ENCODE data around the gene VCAM1. TPM values are rescaled to one million over a fixed set of nuclear protein-coding genes. Genes with fewer than 3 reads are reported as not detected.
A peak's percentile ranks its signal among the peaks of the same experiment; 100 is the strongest.

VCAM1 gene
- total and polyA plus RNA-seq, 9 of the 15 experiments (the other 6 are each of a cell fraction or from before 2014, with no cell fraction given), result 0.04 to 0.13 TPM; not detected in 7

DNA sequence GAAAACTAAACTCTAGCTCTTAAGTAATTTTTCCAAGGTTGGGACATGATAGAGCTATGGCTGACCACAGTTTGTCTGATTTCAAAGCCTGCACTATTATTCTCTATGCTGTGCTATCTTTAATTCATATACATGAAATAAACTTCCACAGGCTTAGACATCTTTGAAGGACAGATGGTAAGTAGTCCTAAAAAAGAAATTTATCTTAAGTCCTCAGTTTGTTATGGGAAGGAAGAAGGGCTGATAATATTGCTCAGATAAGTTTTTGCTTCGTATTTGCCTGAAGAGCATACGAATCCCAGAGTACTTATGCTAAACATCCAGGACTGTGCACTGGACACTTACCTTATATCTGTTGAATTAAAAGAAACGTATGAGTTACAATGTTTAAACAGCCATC, 39.6 kb downstream of the VCAM1 start (continued):
- TF ChIP-seq TCF3 (CRISPR knock-in tag; IDR thresholded peaks at IDR 0.05), result peak; percentile 83
- no peak for TF ChIP-seq ZNF785 (CRISPR knock-in tag; IDR thresholded peaks at IDR 0.05)
- TF ChIP-seq GTF2E2 (tag; IDR thresholded peaks at IDR 0.05), result 0 out of 2 replicates have a peak, but pooled peaks have one; percentile 43
- no peak for TF ChIP-seq HMG20A (CRISPR knock-in tag; conservative IDR thresholded peaks at IDR 0.05)
- peak; percentile 63 for TF ChIP-seq TAL1 (IDR thresholded peaks at IDR 0.05)
- peak in 1 of 2 experiments; percentile 33; a peak in 1 of 4 replicates for TF ChIP-seq RCOR1 (IDR thresholded peaks at IDR 0.05; ENCODE audit: borderline replicate concordance in 1 of 2, low read depth in 2 of 2, low read length in 2 of 2)
- TF ChIP-seq CREB1 (IDR thresholded peaks at IDR 0.05), result no peak
- TF ChIP-seq CREB1 (CRISPR knock-in tag; IDR thresholded peaks at IDR 0.05), result no peak
- TF ChIP-seq TBL1XR1 (IDR thresholded peaks at IDR 0.05; ENCODE audit: low read length in 2 of 2), result 0 out of 4 replicates have a peak, but pooled peaks of 1 of the 2 experiments have one; percentile 46

DNA sequence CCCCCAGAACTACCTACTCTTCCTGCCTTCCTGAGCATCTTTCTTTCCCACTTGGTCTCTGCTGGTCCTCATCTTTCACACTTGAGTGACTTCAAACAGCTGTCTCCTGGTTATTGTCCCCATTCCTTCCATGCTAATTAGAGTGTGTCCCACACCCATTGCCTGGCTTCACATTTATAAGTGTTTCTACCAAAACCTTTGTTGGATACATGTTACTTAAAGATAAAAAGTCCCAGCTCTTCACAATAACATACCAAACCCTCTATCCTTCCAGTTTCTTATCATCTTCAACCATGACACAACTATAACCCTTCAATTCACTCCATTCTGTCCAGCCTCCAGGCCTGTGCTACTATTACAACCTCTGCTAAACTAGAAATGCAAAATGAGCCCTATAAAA, 41.0 kb downstream of the VCAM1 start:
- CTCF ChIA-PET (ENCODE audit: low intra/inter-chr PET ratio), result no interaction called here
- Histone ChIP-seq H2AFZ (ENCODE audit: low read depth, low read length) (no peak overlapping the region), H3K79me2 (ENCODE audit: control insufficient read depth, insufficient read depth, low read length) (no peaks in the 10 kb centered on the region), H3K4me2 (ENCODE audit: insufficient read depth, low read length) (no peak overlapping the region; the same call in 1 of the 2 replicates), H3K36me3 (ENCODE audit: control insufficient read depth, insufficient read depth, low read length) (no peaks in the 10 kb centered on the region), H3K27ac (ENCODE audit: extremely low read depth, low read depth, low read length) (0 out of 3 replicates have a peak overlapping the region, but pooled peaks have one; percentile 22), H3K27me3 (ENCODE audit: control insufficient read depth in 2 of 2, insufficient read depth in 2 of 2, low read length in 2 of 2) (no peaks in the 10 kb centered on the region), H3K4me3 (no peak overlapping the region), H3K9me3 (replicated peaks; ENCODE audit: control insufficient read depth, insufficient read depth, low read depth, low read length) (no peaks in the 10 kb centered on the region), H3K9me1 (ENCODE audit: control insufficient read depth, insufficient read depth, low read length) (no peaks in the 10 kb centered on the region), H4K20me1 (replicated peaks; ENCODE audit: control insufficient read depth, insufficient read depth, low read length) (no peaks in the 10 kb centered on the region), H3K4me1 (replicated peaks in 1 of 2; ENCODE audit: control insufficient read depth in 2 of 2, insufficient read depth in 2 of 2, low read length in 2 of 2) (peaks cover 0 to 23% of the 10 kb centered on the region in 2 experiments; a peak in 2 of 5 replicates), H3K9ac (ENCODE audit: insufficient read depth in 1 of 2, low read depth in 2 of 2, low read length in 2 of 2) (no peak overlapping the region)
- FAIRE-seq (no peak), ATAC-seq (peak; percentile 88), DNase-seq (ENCODE audit: extremely low read depth in 1 of 4, low spot score in 3 of 4) (peak in 2 of 4 experiments; percentile 38 to 51)
- intact Hi-C loops (cut with micrococcal nuclease) (no loop called here), in situ Hi-C loops (cut with MboI) (no loop called here)
- no TSS peak for BruUV-seq (replicated peaks)
- POLR2A ChIA-PET, result interaction anchor here (0.9 to 1.1 kb wide), 2 partner anchors 11 to 24 kb away, joined by 3 to 4 read pairs; no protein-coding TSS in a partner anchor
- TF ChIP-seq, protein P1, sequence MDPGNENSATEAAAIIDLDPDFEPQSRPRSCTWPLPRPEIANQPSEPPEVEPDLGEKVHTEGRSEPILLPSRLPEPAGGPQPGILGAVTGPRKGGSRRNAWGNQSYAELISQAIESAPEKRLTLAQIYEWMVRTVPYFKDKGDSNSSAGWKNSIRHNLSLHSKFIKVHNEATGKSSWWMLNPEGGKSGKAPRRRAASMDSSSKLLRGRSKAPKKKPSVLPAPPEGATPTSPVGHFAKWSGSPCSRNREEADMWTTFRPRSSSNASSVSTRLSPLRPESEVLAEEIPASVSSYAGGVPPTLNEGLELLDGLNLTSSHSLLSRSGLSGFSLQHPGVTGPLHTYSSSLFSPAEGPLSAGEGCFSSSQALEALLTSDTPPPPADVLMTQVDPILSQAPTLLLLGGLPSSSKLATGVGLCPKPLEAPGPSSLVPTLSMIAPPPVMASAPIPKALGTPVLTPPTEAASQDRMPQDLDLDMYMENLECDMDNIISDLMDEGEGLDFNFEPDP (CRISPR knock-in tag; IDR thresholded peaks at IDR 0.05), result no peak
- TF ChIP-seq NCOR1 (IDR thresholded peaks at IDR 0.05) (peak; percentile 69), TAL1 (IDR thresholded peaks at IDR 0.05) (peak; percentile 54; the same call in 1 of the 2 replicates), CBFA2T3 (IDR thresholded peaks at IDR 0.05) (peak; percentile 78), MTA2 (IDR thresholded peaks at IDR 0.05; ENCODE audit: low read depth) (0 out of 2 replicates have a peak, but pooled peaks have one; percentile 37), NCOA4 (IDR thresholded peaks at IDR 0.05; ENCODE audit: partially characterized antibody) (no peak), HSF4 (CRISPR knock-in tag; IDR thresholded peaks at IDR 0.05; ENCODE audit: borderline replicate concordance) (no peak), PURB (CRISPR knock-in tag; IDR thresholded peaks at IDR 0.05; ENCODE audit: low read depth) (no peak), LEF1 (IDR thresholded peaks at IDR 0.05) (no peak), FOXJ2 (tag; IDR thresholded peaks at IDR 0.05) (no peak)
- TF ChIP-seq, protein P2, sequence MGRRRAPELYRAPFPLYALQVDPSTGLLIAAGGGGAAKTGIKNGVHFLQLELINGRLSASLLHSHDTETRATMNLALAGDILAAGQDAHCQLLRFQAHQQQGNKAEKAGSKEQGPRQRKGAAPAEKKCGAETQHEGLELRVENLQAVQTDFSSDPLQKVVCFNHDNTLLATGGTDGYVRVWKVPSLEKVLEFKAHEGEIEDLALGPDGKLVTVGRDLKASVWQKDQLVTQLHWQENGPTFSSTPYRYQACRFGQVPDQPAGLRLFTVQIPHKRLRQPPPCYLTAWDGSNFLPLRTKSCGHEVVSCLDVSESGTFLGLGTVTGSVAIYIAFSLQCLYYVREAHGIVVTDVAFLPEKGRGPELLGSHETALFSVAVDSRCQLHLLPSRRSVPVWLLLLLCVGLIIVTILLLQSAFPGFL (CRISPR knock-in tag; IDR thresholded peaks at IDR 0.05), result no peak
- TF ChIP-seq, protein P3, sequence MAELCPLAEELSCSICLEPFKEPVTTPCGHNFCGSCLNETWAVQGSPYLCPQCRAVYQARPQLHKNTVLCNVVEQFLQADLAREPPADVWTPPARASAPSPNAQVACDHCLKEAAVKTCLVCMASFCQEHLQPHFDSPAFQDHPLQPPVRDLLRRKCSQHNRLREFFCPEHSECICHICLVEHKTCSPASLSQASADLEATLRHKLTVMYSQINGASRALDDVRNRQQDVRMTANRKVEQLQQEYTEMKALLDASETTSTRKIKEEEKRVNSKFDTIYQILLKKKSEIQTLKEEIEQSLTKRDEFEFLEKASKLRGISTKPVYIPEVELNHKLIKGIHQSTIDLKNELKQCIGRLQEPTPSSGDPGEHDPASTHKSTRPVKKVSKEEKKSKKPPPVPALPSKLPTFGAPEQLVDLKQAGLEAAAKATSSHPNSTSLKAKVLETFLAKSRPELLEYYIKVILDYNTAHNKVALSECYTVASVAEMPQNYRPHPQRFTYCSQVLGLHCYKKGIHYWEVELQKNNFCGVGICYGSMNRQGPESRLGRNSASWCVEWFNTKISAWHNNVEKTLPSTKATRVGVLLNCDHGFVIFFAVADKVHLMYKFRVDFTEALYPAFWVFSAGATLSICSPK (IDR thresholded peaks at IDR 0.05; ENCODE audit: borderline replicate concordance), result no peak

Measured in K562 (cell line).